GM20431 (cell line): ENCODE results near the gene ELP2.
"Not testable (repeated sequence)": the region's sequence is repeated elsewhere in the genome, so short reads cannot be mapped to it uniquely, and the experiment has no call there.

ENCODE experiments used
- in situ Hi-C: fragments of 300-500 bp; cut with MseI, MboI; formaldehyde crosslinking; loops from one replicate; pipeline ENCODE4 v1.15.0; 2020; ENCODE audit warnings: low sequenced_read_pairs; ENCODE audit not compliant: unreplicated experiment

Gene ELP2

GRCh38 chr18:36153203-36153602 is 23.5 kb downstream of the ELP2 start:
- in situ Hi-C loops = no loop called here

GRCh38 chr18:36153771-36154170 is 24.1 kb downstream of the ELP2 start:
- in situ Hi-C loops = no loop called here

- in situ Hi-C loops = no loop called here
Observed at GRCh38 chr18:36155851-36156757, 26.4 kb downstream of the ELP2 start.

GRCh38 chr18:36157441-36157840 is 27.7 kb downstream of the ELP2 start:
- in situ Hi-C loops = no loop called here

GRCh38 chr18:36158266-36158867 is 28.7 kb downstream of the ELP2 start:
- in situ Hi-C loops = no loop called here

GRCh38 chr18:36160959-36161371 is 31.3 kb downstream of the ELP2 start:
- in situ Hi-C loops = no loop called here

- in situ Hi-C loops = no loop called here
Observed at GRCh38 chr18:36162981-36163380, 33.3 kb downstream of the ELP2 start.

GRCh38 chr18:36167692-36168218 is 38.1 kb downstream of the ELP2 start:
- in situ Hi-C loops = no loop called here

- in situ Hi-C loops = not testable (repeated sequence)
Observed at GRCh38 chr18:36168296-36168695, 38.6 kb downstream of the ELP2 start.

GRCh38 chr18:36169938-36170337 is 40.2 kb downstream of the ELP2 start:
- in situ Hi-C loops = no loop called here

- in situ Hi-C loops = no loop called here
Observed at GRCh38 chr18:36175481-36175880, 45.8 kb downstream of the ELP2 start.

- in situ Hi-C loops = no loop called here
Observed at GRCh38 chr18:36176177-36176584, 46.5 kb downstream of the ELP2 start.

GRCh38 chr18:36176711-36177110 is 47.0 kb downstream of the ELP2 start:
- in situ Hi-C loops = no loop called here

- in situ Hi-C loops = no loop called here
Observed at GRCh38 chr18:36177913-36178312, 48.2 kb downstream of the ELP2 start.

GRCh38 chr18:36179562-36180355 is 50.1 kb downstream of the ELP2 start:
- in situ Hi-C loops = no loop called here

GRCh38 chr18:36181441-36181840 is 51.7 kb downstream of the ELP2 start:
- in situ Hi-C loops = no loop called here

- in situ Hi-C loops = no loop called here
Observed at GRCh38 chr18:36181898-36182506, 52.3 kb downstream of the ELP2 start.

- in situ Hi-C loops = no loop called here
Observed at GRCh38 chr18:36183033-36183432, 53.3 kb downstream of the ELP2 start.

GRCh38 chr18:36183987-36184386 is 54.3 kb downstream of the ELP2 start:
- in situ Hi-C loops = no loop called here

GRCh38 chr18:36185157-36185556 is 55.5 kb downstream of the ELP2 start:
- in situ Hi-C loops = no loop called here
